Stimulated activated CD4-positive, alpha-beta T cell treated with anti-CD3 and anti-CD28 coated beads, Interleukin-4, amount 100 ng/mL, for 4 hours (primary cell): ENCODE data around the gene SPAG17.

Experiments
- DNase-seq, 2 experiments: peaks; one replicate each; pipeline ENCODE4 v3.0.0-alpha.2; 2020

The SPAG17 gene

DNA sequence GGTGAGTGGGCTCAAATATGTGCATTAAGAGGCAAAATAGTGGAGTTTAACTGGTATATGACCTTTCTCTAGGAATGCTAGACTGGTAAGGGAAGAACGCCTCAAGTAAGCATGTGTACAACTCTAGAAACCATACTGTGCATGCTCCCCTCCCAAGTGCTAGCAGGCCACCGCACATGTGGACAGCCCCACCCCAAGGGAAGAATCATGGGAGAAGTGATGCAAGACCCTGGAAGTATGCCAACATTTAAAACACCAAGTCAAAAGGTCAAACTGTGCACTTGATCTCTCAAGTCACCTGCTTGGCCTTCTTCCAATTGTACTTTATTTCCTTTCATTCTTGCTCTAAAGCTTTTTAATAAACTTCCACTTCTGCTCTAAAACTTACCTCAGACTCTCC is 135.0 kb downstream of the SPAG17 start:
- no peak for DNase-seq

DNA sequence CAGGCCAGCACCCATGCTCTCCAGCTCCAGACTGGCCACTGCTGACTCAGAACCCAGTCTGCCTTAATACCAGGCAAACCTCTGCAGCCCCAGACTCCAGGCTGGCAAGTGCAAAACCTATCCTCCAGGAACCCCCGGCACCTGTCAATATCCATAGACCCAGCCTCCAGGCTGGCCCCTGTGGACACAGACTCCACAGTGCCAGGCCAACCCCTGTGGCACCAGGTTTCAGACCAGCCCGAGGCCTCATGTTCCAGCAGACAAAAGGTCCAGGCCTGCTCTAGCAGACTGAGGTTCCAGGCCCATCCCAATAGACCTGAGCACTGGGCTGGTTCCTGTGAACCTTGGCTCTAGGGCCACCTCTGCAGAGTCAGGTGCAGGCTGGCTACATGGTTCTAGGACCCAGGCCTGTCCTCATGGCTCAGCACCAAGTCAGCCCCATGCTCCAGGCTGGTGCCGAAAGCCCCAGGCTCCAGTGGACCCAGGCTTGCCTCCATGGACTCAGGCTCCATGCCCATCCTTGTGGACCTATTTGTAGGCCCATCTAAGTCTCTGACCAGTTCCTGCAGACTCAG is 137.3 kb downstream of the SPAG17 start:
- no peak for DNase-seq

DNA sequence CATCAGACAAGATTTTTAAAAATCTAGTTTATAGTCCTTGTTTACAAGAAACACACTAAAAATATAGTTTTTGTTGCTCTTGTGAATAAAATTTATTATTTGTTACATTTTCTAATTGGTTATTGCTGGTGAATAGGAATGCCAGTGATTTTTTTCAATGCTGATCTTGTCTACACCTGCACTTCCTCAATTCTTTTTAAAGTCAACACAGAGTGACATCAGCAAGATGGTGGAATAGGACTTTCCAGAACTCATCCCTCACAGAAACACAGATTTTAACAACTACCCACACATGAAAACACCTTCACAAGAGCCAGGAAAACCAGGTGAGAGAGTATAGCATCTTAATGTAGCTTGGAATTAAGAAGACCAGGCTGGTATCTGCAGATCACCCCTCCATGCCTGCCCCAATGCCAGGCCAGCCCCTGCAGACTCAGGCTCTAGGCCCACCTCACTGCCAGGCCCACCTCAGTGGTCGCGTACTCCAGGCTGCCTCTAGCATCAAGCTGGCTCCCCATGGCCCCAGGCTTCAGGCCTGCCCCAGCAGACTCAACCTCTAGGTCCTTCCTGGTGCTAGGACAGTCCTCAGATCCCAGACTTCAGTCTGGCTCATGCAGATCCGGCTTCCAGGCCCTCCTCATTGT is 137.9 kb downstream of the SPAG17 start:
- no peak for DNase-seq

DNA sequence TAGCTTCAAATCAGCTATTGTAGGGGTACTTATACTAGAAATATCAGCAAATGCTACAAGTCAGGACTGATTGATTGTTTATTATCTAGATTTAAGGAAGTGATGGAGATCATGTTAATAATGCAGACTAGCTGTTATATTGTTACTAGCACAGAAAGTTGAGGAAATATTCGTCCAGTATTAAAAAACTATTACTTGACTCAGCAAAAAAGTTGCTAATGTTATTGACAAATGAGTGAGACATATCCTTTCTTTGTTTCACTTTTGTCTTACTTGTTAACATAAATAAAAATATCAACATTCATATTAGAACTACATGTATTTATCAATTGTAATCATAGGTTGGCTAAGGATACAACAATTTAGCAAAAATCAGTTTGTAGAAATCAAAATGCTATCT is 141.4 kb downstream of the SPAG17 start:
- no peak for DNase-seq

DNA sequence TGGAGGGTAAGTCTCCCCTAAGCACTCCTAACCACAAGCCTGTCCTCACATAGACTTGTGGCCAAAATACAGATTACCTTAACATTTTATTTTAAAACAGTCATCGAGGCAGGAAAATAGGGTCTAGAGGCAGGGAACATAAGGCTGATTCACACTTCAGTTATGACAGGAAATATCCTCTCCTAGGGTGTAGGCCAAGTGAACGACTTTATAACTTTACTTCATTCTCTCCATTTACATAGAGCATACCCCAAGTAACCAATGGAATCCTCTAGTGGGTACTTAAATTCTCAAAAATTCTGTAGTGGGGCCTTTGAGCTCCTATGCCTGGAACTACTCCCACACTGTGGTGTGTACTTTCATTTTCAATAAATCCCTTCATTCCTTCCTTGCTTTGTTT is 142.5 kb downstream of the SPAG17 start:
- no peak for DNase-seq

DNA sequence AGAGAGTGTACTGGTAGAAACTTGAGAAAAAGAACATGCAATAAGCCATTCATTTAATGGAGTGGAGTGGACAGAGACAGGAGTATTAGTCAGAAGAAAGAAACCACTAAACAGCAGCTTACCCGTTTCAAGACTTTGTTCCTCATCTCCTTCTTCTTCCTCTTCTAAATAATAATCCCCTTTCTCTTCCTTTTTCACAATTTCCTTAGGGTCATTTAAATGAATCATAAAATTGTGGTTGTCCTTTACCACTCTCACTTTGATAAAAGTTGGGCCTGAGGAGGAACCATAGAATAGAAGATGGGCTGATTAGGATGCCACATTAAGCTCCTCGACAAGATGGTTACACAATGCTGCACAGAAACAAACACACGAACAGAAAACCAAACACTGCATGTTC is 145.9 kb downstream of the SPAG17 start:
- no peak for DNase-seq

DNA sequence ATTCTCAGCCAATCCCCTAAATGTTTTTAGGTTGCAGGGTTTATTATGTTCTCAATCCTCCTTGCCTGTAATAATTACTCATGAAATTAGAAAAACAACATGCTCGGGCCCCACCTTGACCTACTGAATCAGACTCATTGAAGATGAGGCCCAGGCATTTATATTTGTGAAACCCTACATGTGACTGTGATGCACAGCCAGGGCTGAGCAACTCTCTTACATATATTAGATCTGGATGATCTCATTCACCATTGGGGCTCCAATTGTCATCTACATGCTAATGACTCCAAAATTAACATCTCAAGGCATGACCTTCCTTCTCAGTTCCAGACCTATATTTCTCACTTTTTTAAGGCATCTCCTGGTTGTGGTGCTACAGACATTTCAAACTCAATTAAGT is 152.1 kb downstream of the SPAG17 start:
- no peak for DNase-seq

DNA sequence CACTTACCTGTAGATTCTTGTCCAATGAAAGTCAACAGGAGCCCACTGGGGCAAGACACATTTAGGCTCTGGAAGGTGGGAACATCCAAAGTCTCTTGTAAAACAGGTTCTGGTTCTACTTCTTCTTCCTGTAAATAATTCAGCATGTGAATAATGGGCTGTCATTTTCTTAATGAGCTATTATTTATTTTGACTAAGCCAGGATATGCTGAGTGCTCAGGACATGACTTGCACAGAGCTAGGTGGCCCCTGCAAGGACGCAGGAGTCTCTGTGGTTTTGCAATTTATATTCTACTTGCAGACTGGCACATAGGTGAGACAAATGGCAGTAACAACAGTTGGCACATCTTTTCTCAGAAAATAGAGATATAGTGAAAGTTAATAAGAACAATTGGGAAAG is 156.8 kb downstream of the SPAG17 start:
- DNase-seq = no peak

DNA sequence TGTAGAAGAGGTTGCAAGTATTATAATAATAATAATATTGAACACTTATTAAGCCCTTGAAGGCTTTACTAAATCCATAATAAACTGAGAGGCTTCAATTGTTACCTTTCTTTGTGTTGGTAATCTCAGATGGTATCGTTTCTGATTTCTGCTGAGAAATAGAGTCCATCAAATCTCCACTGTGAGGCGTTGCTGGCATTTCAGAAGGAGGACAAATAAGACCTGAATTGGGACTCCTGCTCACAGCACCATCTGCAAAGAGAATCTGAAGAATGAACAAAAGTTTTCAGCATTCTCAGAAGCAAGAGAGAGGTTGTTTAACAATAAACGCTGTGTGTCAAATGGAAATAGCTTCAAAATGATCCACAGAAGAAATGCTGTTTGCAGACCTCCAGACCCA is 161.8 kb downstream of the SPAG17 start:
- no peak for DNase-seq

DNA sequence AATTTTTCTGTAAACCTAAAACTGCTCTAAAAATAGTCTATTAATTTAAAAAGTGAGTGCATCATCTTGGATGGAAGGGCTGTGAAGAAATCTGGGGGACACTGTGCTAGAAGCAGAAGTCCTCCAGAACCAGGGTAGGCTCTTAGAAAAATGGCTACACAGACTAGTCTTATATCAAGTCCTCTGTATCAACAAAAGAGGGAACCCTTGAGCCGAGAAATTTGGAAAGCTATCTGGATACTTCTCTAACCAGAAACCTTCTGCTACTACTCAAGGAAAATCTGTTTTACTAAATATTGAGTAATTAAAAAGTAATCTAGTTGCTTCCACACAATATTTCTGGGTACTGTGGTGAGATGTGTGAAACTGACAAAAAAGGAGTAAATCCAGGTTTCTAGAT is 163.4 kb downstream of the SPAG17 start:
- no peak for DNase-seq

DNA sequence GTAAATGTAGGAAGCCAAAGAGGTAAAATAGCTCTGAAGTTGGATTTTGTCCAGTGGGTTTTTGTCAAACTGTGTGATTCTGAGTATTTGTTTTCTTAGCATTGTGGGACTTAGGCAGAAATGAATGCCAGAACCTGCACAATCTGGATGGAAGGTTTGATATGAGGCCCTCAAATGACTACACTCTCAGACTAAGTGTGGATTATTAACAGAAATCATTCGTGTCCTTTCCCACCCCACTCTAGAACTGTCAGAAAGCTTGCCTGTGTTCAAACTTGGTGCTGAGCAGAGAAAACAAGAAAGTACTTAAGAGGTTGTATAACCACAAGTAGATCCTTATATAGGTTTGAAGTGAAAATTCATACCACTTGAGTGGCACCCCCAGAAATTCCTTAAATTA is 167.0 kb downstream of the SPAG17 start:
- no peak for DNase-seq

DNA sequence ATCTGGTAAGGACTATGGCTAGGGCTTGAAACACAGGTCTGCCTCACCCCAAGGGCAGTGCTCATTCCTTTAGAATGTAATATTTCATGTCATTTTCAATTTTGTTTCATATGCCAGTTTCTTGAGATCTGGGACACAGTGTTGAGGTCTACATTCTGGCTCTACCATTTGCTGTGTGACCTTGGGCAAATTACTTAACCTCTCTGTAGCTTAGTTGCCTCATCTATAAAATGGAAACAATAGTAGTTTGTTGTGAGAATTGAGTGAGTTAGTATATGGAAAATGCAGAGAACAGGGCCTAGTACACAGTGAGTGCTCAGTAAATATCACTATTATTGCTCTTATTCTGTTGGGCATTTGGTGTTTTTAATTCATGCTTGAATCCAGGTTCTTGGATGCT is 171.1 kb downstream of the SPAG17 start:
- no peak for DNase-seq

DNA sequence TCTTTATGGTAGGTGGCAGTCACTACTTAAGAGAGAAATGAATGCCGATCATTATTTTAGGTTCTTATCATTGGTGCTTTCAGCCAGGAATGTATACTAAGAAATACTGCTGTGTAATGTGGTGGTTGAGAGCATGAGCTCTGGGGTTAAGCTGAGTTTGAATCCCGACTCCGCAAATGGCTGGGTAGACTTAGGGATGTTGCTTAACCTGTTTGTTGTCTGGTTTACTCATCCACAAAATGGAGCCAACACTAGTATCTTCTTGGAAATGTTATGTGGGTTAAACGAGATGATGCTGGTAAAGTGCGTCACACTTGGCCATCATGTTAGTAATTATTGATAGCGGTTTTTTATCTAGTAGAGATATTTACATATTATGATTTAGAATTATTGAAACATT is 171.7 kb downstream of the SPAG17 start:
- DNase-seq = no peak

DNA sequence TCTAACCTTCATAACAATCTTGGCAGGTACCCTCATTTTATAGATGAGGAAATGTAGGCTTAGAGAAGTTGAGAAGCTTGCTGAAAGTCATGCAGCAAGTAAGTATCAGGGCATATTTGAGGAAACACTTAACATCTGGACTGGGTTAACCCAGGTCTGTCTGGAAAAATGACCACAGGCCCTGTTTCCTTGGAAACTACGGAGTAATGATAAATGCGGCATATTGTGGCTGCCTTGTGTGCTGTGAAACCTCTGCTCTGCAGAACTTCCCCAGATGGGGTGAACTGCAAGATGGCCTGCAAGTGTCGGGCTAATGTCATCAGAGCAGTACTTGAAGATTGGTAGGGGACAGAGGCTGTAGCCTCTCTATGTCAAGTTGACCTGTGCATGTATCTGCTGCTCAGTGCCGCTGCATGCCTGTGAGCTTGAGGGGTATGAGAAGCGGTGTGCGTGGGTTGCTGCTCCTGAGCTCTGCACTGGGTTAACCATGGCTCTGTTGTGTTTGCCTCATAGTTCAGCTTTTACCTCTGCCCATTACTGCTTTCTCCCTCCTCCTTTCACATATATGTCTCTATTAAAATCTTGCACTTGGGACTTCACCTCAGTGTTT is 172.4 kb downstream of the SPAG17 start:
- DNase-seq = no peak

DNA sequence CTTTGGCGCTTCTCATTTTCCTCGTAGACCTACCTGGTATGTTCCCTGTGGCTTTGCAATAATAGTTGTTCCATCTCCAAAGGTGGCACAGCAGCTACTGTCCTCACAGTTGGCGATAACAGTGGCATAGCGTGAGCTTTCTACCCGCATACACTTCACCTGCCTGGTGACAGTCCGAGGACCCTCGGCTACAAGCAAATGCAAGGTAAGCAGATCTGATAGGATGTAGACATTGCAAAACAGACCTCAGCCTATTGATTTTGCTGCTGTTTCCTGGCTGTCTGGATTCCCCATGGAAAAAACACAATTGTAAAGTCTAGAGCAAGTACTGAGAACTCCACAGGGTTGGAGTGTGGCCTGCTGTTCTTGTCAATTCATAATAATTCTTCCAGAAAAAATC is 177.0 kb downstream of the SPAG17 start:
- no peak for DNase-seq

DNA sequence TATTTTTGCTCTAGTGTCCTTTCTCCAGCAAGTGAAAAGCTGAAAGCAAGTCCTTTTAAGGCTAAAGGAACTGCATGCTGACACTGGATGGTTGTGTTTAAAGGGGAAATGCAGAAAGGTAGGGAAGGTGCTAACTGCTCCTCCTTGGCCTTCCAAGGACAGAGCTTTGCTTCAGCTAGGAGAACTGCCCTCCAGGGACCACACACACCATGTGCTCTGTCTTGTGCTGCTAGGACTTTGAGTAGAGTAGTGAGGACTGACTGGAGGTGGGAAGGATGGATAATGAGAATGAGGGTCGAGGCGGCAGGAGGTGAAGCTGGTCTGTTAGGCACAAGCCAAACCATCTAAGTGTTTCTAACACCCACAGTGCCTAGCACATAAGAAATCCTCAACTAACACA is 177.6 kb downstream of the SPAG17 start:
- no peak for DNase-seq

DNA sequence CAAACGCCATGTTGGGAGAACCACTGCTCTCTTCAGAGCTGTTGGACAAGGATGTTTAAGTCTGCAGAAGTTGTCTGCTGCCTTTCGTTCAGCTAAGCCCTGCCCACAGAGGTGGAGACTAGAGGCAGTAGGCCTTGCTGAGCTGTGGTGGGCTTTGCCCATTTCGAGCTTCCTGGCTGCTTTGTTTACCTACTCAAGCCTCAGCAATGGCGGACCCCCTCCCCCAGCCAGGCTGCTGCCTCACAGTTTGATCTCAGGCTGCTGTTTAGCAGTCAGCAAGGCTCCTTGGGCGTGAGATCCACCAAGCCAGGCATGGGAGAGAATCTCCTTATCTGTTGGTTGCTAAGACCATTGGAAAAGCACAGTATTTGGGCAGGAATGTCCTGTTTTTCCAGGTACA is 180.7 kb downstream of the SPAG17 start:
- DNase-seq = no peak

DNA sequence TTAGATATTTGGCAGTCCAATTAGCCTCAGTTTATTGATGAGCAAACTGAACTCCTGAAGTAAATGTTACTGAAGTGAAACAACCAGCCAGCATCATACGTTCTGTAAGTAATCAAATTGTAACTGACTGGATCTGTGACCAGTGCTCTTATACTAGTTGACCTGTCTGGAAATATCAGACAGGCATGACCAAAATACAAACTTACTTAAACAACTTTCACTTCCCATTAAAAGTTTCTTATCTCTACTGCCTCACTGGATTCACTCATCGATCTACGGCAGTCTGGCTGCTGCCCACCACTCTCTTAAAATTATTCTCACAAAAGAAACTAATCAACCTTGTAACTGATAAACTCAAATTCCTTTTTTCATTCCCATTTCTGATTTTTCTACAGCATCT is 199.1 kb downstream of the SPAG17 start:
- no peak for DNase-seq

DNA sequence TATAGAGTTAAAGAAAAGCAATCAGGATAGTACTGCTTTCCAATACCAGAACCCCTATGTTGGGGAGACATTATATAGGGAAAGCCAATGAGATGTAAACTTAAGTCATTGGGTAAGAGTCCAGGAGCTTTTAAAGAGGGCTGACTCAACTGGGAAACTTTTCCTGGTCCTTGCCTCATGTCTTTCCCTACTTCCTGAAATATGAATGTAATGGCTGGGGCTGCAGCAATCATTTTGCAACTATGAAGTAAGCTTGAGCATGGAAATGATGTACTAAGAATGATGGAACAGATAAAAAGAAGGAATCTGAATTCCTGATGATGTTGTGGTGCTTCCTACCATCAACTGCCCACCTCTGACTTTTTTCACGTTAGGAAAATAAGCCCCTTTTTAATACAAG is 199.8 kb downstream of the SPAG17 start:
- no peak for DNase-seq

DNA sequence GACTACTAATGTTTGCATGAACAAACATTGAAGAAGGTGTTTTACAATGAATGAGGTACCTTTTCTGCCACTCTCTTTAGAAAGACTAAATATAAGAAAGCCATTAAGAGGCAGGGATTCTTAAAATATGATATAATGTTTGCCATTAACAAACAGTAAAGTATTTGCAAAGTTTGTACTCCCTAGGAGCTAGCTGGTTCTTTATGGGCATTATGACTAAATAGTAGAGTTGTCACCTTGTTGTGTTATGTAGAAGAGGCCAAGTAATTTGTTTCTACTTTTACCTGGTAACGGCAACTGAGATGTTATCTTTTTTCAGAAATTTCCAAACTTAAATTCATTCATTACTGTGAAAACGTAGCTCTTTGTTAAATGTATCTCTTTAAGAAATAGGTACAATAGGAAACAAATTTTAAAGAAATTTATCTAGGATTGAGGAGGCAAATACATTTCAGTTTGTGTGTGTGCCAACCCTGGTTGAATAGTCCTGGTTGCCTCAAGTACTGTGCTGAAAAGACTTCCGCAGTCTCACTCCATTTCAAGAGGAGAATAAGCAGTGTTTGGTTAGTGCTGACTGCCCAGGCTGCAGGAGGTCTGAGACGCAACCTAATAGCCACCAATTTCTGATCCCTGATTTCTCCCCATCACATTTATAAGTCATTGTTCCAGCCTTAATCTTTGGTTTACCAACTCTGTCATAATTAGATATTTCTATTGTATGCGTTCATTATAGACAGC is 203.4 kb downstream of the SPAG17 start:
- no peak for DNase-seq

DNA sequence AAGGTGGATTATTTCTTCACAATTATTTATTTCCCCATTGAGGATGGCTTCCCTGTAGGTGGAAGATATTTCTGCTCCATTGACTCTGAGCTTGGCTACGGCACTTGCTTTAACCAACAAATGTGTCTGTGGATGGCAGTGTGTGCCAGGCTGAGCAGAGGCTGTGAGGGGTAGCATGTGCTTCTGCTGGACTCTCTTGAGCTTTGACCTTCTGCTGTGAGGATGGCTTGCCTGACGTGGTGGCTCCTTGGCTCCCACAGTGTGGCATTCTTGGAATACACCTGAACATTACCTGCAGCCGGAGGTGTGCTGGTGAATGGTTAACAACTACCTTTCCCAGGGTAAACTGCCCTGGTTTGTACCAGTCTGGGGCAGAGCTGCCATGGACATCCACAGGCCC is 208.6 kb downstream of the SPAG17 start:
- DNase-seq = no peak

DNA sequence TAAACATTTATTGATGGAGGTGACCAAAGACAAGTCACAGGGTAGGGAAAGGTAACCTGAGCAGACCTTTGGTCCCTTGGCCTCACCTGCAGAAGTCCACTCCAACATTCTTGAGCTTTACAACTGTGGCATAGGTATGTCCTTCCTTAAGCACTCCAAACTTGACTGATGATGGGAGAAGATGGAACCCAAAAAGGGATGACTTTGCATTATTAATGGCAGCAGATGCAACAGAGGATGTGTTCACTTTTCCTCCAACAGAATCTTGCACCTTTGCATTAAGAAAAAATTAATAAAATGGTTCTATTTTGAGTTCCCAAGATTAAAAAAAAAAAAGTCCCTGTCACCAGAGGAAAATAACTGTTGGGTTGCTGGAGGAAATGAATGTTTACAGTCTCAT is 213.3 kb downstream of the SPAG17 start:
- DNase-seq = no peak

DNA sequence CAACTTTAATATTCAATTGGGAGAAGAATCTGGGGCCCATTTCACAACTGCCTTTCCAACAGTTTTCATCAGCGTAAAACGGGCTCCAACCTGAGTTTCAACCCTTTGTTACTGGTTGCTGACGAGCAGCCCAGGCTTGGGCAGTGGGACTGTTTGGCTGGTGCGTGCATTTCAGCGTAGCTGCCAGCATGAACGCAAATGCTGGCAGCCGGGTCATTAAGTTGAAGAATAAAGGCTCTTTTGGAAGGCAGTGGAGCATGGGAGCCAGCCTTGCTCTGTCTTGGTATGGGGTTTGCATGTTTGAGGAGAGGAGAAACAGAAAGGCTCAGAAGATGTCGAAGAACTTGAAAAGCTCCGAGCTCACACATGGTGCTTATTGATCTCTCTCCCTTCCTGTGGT is 214.8 kb downstream of the SPAG17 start:
- DNase-seq = no peak

DNA sequence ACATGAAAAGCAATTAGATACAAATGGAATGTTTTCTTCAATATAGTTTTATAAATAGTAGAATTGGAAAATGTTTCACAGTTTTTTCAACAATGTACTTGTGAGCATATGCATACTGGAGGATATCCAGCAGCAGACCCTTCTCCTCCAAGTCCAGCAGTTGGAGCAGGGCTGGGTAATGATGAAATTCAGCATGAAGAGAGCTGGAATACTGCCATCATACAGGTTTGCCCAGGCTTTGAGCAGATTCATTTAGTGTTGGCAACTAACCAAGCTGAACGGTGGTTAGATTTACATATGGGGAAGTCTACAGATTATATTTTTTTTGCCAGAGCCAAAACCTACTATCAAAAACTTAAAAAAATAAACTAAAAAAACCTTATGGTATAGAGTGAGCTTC is 217.1 kb downstream of the SPAG17 start:
- DNase-seq = no peak
